HepG2 (cell line): ENCODE results near the gene TPRKB. TPM values are rescaled to one million over a fixed set of nuclear protein-coding genes. Genes with fewer than 3 reads are reported as not detected.
"Not testable (repeated sequence)": the region's sequence is repeated elsewhere in the genome, so short reads cannot be mapped to it uniquely, and the experiment has no call there.

ENCODE experiments used
- ATAC-seq: fragments of 200-7000 bp; cut with Tn5 transposase; 3 replicates; pipeline ENCODE4 v1.9.1; 2020; ENCODE audit warnings: mild to moderate bottlenecking, moderate library complexity
- BruUV-seq: library from RNA; stranded (reverse); fragments of 400-500 nt; replicated peaks from 2 replicates; lab custom pipeline; 2021; lab: Mats Ljungman, UMichigan
- CTCF ChIA-PET: fragments of 300-600 bp; formaldehyde crosslinking; extraction: SDS; loops from one replicate; lab custom pipeline; 2021; ENCODE audit warnings: low total read pairs, inconsistent platforms, low intra/inter-chr PET ratio; lab: Yijun Ruan, JAX
- POLR2A ChIA-PET: fragments of 350-600 bp; sonication (Branson Sonifier 250); formaldehyde crosslinking; loops from one replicate; lab custom pipeline; 2020; ENCODE audit warnings: antibody characterized with exemption, inconsistent platforms; lab: Yijun Ruan, JAX
- DNase-seq: peaks from one replicate; pipeline ENCODE4 v3.0.0-alpha.2; 2015; ENCODE audit warnings: low spot score
- FAIRE-seq: peaks from 3 replicates; lab custom pipeline; 2011; peaks lifted over from hg19 to GRCh38; lab: Jason Lieb, UNC
- H2AFZ ChIP-seq: one replicate; pipeline ENCODE4 v1.6.1; 2011; ENCODE audit warnings: low read length, inconsistent platforms
- H3K27ac ChIP-seq: fragments of 300-600 bp; 3 replicates; pipeline ENCODE4 v1.8.0; 2011; ENCODE audit warnings: mixed run types, mild to moderate bottlenecking, mixed read lengths, low read length, inconsistent platforms; ENCODE audit not compliant: insufficient read depth; ENCODE audit errors: extremely low read length
- H3K27me3 ChIP-seq, 2 experiments: fragments of 200-600 bp in 1 of 2; 2 replicates in 1 of 2; 3 replicates in 1 of 2; pipeline versions ENCODE4 v1.6.0 to v1.8.0; 2011; ENCODE audit warnings: low read length in 2 of 2, mild to moderate bottlenecking in 2 of 2, moderate library complexity in 2 of 2, inconsistent platforms in 1 of 2; ENCODE audit not compliant: insufficient read depth in 2 of 2, control insufficient read depth in 1 of 2
- H3K36me3 ChIP-seq, 2 experiments: fragments of 200-600 bp in 1 of 2; replicated peaks in 1 of 2; 2 replicates in 1 of 2; 3 replicates in 1 of 2; pipeline versions ENCODE4 v1.5.1 to v1.8.0; 2011; ENCODE audit warnings: low read length in 2 of 2, inconsistent platforms in 1 of 2; ENCODE audit not compliant: insufficient read depth in 2 of 2, control insufficient read depth in 1 of 2
- H3K4me1 ChIP-seq: 2 replicates; pipeline ENCODE4 v1.5.1; 2012; ENCODE audit warnings: low read length, inconsistent platforms; ENCODE audit not compliant: insufficient read depth
- H3K4me2 ChIP-seq: 2 replicates; pipeline ENCODE4 v1.6.0; 2011; ENCODE audit warnings: low read depth, low read length, inconsistent platforms
- H3K4me3 ChIP-seq, 3 experiments: fragments of 200-600 bp in 1 of 3; sonication (generic), shearing (Covaris generic) in 1 of 3; replicated peaks in 1 of 3; 2 replicates each; pipeline ENCODE4 v1.5.1; 2011 to 2016; ENCODE audit warnings: low read length in 3 of 3, inconsistent platforms in 2 of 3, low read depth in 2 of 3, mild to moderate bottlenecking in 2 of 3, control low read depth in 1 of 3, mixed read lengths in 1 of 3; ENCODE audit not compliant: insufficient read depth in 1 of 3
- H3K79me2 ChIP-seq: one replicate; pipeline ENCODE4 v1.6.1; 2011; ENCODE audit warnings: low read length, inconsistent platforms; ENCODE audit not compliant: insufficient read depth
- H3K9ac ChIP-seq: 2 replicates; pipeline ENCODE4 v1.6.0; 2011; ENCODE audit warnings: mild to moderate bottlenecking, low read depth, low read length, inconsistent platforms; ENCODE audit not compliant: insufficient read depth
- H3K9me3 ChIP-seq: 2 replicates; pipeline ENCODE4 v1.5.1; 2012; ENCODE audit warnings: mild to moderate bottlenecking, low read length
- H4K20me1 ChIP-seq: 2 replicates; pipeline ENCODE4 v1.6.0; 2011; ENCODE audit warnings: inconsistent platforms, mild to moderate bottlenecking, low read length, moderate library complexity; ENCODE audit not compliant: insufficient read depth
- GFI1 ChIP-seq: sonication (generic); formaldehyde crosslinking; IDR thresholded peaks from 2 replicates; pipeline ENCODE4 v1.5.0; 2020; ENCODE audit warnings: missing genetic modification reagents, mild to moderate bottlenecking, borderline replicate concordance
- MBNL3 ChIP-seq: fragments of 250-450 bp; sonication (Bioruptor Pico); conservative IDR thresholded peaks from 2 replicates; pipeline ENCODE4 v1.8.0; 2022; ENCODE audit warnings: mild to moderate bottlenecking, inconsistent platforms
- SIN3A ChIP-seq: IDR thresholded peaks from 2 replicates; pipeline ENCODE4 v1.6.1; 2011; ENCODE audit warnings: low read depth, mild to moderate bottlenecking, control low read depth, low read length, borderline replicate concordance
- SP140L ChIP-seq: sonication (generic); formaldehyde crosslinking; IDR thresholded peaks from 2 replicates; pipeline ENCODE4 v1.4.0; 2020; ENCODE audit warnings: missing genetic modification reagents, borderline replicate concordance
- TBL1XR1 ChIP-seq: fragments of 150-350 bp; IDR thresholded peaks from 2 replicates; pipeline ENCODE4 v1.6.1; 2014; ENCODE audit warnings: borderline replicate concordance, low read length; ENCODE audit not compliant: partially characterized antibody
- ZNF205 ChIP-seq: IDR thresholded peaks from 2 replicates; pipeline ENCODE4 v1.6.1; 2018; ENCODE audit warnings: missing biosample characterization, missing genetic modification reagents
- ZNF674 ChIP-seq: sonication (generic); formaldehyde crosslinking; IDR thresholded peaks from 2 replicates; pipeline ENCODE4 v1.5.0; 2020; ENCODE audit warnings: low read depth, mild to moderate bottlenecking, missing genetic modification reagents
- ZNF724P ChIP-seq: sonication (generic); formaldehyde crosslinking; IDR thresholded peaks from 2 replicates; pipeline ENCODE4 v1.8.0; 2022; ENCODE audit warnings: missing genetic modification reagents, borderline replicate concordance
- ZNF768 ChIP-seq: sonication (generic); formaldehyde crosslinking; IDR thresholded peaks from 2 replicates; pipeline ENCODE4 v1.4.0; 2020; ENCODE audit warnings: missing genetic modification reagents
- WGBS: methylation state at CpG from one replicate; pipeline ENCODE4 v1.1.6; 2017; ENCODE audit warnings: low lambda C conversion rate; 5-methylcytosine and 5-hydroxymethylcytosine counted together
- in situ Hi-C: cut with HindIII; loops from 2 replicates; pipeline ENCODE4 v1.10.0; 2017; ENCODE audit warnings: low pct_unique_long_range_greater_than_20kb; ENCODE audit not compliant: extremely low pct_ligation_motif_present
- intact Hi-C: fragments of 100-400 bp; cut with micrococcal nuclease; formaldehyde crosslinking; loops from one replicate; pipeline ENCODE4 v1.10.0; 2022; ENCODE audit not compliant: unreplicated experiment
- polyA plus RNA-seq, 8 experiments: library from polyadenylated mRNA; depleted of rRNA in 3 of 8; stranded (reverse) in 7 of 8; unstranded in 1 of 8; fragments of >200 nt; fragmentation: Illumina TruSeq in 4 of 8; extraction: Trizol in 4 of 8; gene quantifications; 2 replicates each; pipeline versions ENCODE4 v1.2.1 to v1.2.3, GENCODE V29; 2011 to 2016; ENCODE audit warnings: low read depth in 4 of 8, missing spikeins in 1 of 8, mixed read lengths in 1 of 8; ENCODE audit not compliant: insufficient read depth in 1 of 8
- total RNA-seq, 5 experiments: library from RNA; depleted of rRNA; stranded (reverse); fragments of >200 nt; fragmentation: Illumina TruSeq; extraction: Trizol; gene quantifications; 2 replicates each; pipeline ENCODE4 v1.2.3, GENCODE V29; 2016; ENCODE audit warnings: low read depth in 1 of 5
- TF ChIP-seq, protein P1 (sequence below): sonication (generic); formaldehyde crosslinking; IDR thresholded peaks from 2 replicates; pipeline ENCODE4 v1.5.1; 2020; ENCODE audit warnings: mild to moderate bottlenecking, moderate library complexity, missing genetic modification reagents
- TF ChIP-seq, protein P2 (sequence below): sonication (generic); formaldehyde crosslinking; conservative IDR thresholded peaks from 2 replicates; pipeline ENCODE4 v1.8.0; 2022; ENCODE audit warnings: missing genetic modification reagents

The TPRKB gene
- total and polyA plus RNA-seq, 2 of the 13 experiments (the other 11 are each of a cell fraction or from before 2014, with no cell fraction given): 32.0 to 58.0 TPM

DNA sequence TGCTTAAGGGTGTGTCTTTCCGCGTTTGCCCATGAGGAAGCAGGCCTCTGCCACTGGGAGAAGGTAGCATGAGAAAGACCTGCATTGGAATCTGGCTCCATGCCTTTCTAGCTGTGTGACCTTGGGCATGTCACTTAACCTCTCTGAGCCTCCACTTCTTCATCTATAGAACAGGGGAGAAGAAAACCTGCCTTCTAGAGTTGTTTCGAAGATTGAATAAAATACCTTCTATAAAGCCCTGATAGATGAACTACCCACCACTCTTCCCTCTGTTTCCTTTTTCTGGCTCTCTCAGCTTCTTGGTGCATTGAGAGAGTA, 35.7 kb downstream of the TPRKB start:
- 62% methylated on average over 3 of the region's 3 CpGs for WGBS
- FAIRE-seq, BruUV-seq, H3K36me3 ChIP-seq, H3K9ac ChIP-seq, H3K27ac ChIP-seq, CTCF ChIA-PET, DNase-seq, ATAC-seq, H4K20me1 ChIP-seq, H3K79me2 ChIP-seq, H2AFZ ChIP-seq, H3K4me3 ChIP-seq, intact Hi-C loops, H3K9me3 ChIP-seq, POLR2A ChIA-PET: not testable (repeated sequence)
- Histone ChIP-seq H3K27me3 (peaks cover 0 to 19% of the 10 kb centered on the region in 2 experiments; a peak in 2 of 5 replicates), H3K4me1 (peaks cover 22% of the 10 kb centered on the region), H3K4me2 (peak overlapping the region; percentile 65)
- in situ Hi-C loops: loop anchor here (5.0 kb wide), 1 partner anchor 59 kb away; the partner anchor contains the start of gene NAT8
- TF ChIP-seq ZNF768 (CRISPR knock-in tag): 0 out of 2 replicates have a peak, but pooled peaks have one; percentile 51

DNA sequence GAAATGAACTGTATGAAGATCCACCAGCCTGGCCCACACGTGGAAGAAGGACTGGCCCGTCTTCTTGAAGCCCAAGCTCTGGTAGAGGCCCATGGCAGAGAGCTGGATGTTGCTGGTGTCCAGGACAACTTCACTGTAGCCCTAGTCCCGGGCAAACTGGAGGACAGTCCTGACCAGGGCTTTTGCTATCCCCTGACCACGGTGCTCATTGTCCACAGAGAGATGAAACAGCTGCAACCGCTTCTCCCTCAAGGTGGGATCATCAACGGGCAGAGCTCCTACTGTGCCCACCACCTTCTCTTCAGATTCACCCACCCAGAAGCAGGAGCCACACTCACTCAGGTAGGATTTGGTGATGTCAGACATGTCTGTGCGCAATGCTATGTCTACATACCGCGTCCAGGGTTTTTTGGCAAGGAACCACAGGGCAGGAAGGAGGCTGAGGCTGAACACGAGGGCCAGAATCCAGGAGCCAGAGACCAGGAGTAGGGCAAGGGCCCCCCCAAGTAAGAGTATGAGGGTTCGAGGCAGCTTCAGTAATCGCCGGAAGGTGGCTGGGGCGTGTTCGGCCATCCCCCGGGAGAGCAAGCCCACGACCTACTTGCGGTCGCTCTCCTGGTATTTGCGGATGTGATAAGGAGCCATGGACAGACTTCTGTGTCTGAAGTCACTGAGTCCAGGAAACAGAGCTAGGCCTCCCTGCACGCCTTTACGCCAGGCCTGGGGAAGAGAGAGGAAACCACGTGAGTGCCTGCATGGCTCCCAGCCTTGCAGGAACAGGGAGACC, 36.3 kb downstream of the TPRKB start:
- FAIRE-seq (no peak), ATAC-seq (no peak), DNase-seq (no peak)
- BruUV-seq: no TSS peak
- peaks cover 0 to 19% of the 10 kb centered on the region in 2 experiments; a peak in 2 of 5 replicates for H3K27me3 ChIP-seq
- no peak overlapping the region for H2AFZ ChIP-seq
- no peaks in the 10 kb centered on the region for H3K36me3 ChIP-seq
- TF ChIP-seq SIN3A (no peak), MBNL3 (CRISPR knock-in tag) (no peak), GFI1 (CRISPR knock-in tag) (no peak), TBL1XR1 (no peak), ZNF724P (CRISPR knock-in tag) (no peak), ZNF674 (CRISPR knock-in tag) (no peak), SP140L (CRISPR knock-in tag) (no peak), ZNF205 (CRISPR knock-in tag) (no peak)
- TF ChIP-seq, protein P1, sequence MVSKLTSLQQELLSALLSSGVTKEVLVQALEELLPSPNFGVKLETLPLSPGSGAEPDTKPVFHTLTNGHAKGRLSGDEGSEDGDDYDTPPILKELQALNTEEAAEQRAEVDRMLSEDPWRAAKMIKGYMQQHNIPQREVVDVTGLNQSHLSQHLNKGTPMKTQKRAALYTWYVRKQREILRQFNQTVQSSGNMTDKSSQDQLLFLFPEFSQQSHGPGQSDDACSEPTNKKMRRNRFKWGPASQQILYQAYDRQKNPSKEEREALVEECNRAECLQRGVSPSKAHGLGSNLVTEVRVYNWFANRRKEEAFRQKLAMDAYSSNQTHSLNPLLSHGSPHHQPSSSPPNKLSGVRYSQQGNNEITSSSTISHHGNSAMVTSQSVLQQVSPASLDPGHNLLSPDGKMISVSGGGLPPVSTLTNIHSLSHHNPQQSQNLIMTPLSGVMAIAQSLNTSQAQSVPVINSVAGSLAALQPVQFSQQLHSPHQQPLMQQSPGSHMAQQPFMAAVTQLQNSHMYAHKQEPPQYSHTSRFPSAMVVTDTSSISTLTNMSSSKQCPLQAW (CRISPR knock-in tag): no peak
- TF ChIP-seq, protein P2, sequence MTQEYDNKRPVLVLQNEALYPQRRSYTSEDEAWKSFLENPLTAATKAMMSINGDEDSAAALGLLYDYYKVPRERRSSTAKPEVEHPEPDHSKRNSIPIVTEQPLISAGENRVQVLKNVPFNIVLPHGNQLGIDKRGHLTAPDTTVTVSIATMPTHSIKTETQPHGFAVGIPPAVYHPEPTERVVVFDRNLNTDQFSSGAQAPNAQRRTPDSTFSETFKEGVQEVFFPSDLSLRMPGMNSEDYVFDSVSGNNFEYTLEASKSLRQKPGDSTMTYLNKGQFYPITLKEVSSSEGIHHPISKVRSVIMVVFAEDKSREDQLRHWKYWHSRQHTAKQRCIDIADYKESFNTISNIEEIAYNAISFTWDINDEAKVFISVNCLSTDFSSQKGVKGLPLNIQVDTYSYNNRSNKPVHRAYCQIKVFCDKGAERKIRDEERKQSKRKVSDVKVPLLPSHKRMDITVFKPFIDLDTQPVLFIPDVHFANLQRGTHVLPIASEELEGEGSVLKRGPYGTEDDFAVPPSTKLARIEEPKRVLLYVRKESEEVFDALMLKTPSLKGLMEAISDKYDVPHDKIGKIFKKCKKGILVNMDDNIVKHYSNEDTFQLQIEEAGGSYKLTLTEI (CRISPR knock-in tag): no peak
- in situ Hi-C loops: loop anchor here (5.0 kb wide), 1 partner anchor 59 kb away; the partner anchor contains the start of gene NAT8
- ChIA-PET POLR2A (no interaction called here), CTCF (no interaction called here)
- no peaks in the 10 kb centered on the region for H3K79me2 ChIP-seq
- intact Hi-C loops: no loop called here
- peaks cover 22% of the 10 kb centered on the region for H3K4me1 ChIP-seq
- H3K4me3 ChIP-seq: no peak overlapping the region
- H3K27ac ChIP-seq: no peak overlapping the region
- H3K9ac ChIP-seq: no peak overlapping the region
- H3K4me2 ChIP-seq: no peak overlapping the region
- H4K20me1 ChIP-seq: no peaks in the 10 kb centered on the region
- 63% methylated on average over 23 of the region's 23 CpGs for WGBS
- H3K9me3 ChIP-seq: peaks cover 8% of the 10 kb centered on the region; the same call in 1 of the 2 replicates
